ENCODE measurements around the gene FGFR3. TPM values are rescaled to one million over a fixed set of nuclear protein-coding genes. Genes with fewer than 3 reads are reported as not detected.

The FGFR3 gene
- total and polyA plus RNA-seq, 2 of the 4 experiments (the other 2 are of a cell fraction): 0.18 to 0.67 TPM

DNA sequence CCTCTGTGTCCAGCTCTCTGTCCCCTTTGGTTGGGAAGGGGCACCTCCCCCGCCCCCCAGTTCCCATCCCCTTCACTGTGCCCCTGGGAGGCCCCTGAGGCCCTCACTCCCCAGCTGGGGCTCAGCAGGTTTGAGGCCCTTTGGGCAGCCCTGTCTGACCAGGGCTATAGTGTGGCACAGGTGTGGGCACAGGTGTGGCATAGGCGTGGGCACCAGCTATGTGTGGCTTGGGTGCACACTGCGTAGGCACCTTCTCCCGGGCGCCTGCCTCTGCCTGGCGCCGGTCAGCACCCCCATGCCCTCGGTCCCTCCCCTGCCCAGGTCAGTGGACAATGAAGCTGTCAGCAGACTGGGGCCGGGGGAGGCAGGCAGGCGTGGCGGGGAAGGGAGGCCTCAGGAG lies 7.5 kb upstream of the FGFR3 start (continued):
- TF ChIP-seq, protein P1, sequence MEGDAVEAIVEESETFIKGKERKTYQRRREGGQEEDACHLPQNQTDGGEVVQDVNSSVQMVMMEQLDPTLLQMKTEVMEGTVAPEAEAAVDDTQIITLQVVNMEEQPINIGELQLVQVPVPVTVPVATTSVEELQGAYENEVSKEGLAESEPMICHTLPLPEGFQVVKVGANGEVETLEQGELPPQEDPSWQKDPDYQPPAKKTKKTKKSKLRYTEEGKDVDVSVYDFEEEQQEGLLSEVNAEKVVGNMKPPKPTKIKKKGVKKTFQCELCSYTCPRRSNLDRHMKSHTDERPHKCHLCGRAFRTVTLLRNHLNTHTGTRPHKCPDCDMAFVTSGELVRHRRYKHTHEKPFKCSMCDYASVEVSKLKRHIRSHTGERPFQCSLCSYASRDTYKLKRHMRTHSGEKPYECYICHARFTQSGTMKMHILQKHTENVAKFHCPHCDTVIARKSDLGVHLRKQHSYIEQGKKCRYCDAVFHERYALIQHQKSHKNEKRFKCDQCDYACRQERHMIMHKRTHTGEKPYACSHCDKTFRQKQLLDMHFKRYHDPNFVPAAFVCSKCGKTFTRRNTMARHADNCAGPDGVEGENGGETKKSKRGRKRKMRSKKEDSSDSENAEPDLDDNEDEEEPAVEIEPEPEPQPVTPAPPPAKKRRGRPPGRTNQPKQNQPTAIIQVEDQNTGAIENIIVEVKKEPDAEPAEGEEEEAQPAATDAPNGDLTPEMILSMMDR (conservative IDR thresholded peaks at IDR 0.05; ENCODE audit: low read depth, low read length): no peak

DNA sequence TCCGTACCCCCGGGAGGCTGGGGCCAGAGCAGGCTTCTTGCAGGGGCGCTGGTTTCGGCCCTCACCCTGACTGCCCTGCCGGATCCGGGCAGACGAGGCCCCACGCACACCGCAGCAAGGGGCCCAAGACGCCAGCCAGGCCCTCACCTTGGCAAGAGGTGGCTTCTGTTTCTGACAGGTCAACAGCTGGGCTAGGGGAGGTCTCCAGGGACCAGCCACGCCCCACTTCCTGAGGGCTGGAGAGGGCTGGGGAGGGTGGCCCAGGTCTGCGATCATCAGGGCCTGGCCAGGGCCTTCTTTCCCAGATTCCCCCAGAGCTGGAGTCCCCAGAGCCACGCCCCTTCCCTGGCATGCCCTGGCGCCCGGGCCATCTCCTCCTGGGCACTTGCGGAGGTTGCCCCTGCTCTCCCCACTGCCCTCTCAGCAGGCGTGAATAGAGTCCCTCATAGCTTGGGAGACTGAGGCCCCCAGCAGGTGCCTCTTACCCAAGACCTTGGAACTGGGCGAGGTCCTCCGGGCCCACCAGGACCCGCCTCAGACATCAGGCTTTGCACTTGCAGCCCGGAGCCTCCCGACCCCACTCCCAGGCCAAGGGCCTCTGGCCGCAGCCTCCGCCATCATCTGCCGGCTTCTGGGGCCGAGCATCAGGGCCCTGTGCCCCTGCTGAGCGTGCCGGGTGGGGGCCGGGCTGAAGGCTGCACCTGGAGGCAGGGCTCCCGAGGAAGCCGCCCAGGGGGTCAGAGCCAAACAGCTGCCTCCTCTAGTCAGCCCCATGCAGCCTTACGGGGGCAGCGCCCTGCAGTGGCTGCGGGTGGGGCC lies 6.3 kb upstream of the FGFR3 start:
- intact Hi-C loops (cut with micrococcal nuclease): no loop called here
- Histone ChIP-seq H3K14ac (replicated peaks; ENCODE audit: low read depth, low read length) (no peak overlapping the region), H4K20me1 (ENCODE audit: insufficient read depth, low read length) (no peaks in the 10 kb centered on the region; the same call in 1 of the 2 replicates), H2BK120ac (ENCODE audit: low read depth, low read length) (no peak overlapping the region), H3K18ac (ENCODE audit: low read depth, low read length) (no peak overlapping the region), H2AFZ (replicated peaks; ENCODE audit: low read length, poor library complexity) (no peak overlapping the region), H2AK9ac (replicated peaks; ENCODE audit: low read depth, low read length, poor library complexity) (no peak overlapping the region), H4K8ac (ENCODE audit: low read depth in 2 of 2, low read length in 2 of 2) (no peak overlapping the region), H3K9me3 (ENCODE audit: control insufficient read depth, insufficient read depth, low read length) (no peaks in the 10 kb centered on the region), H3K27ac (ENCODE audit: insufficient read depth, low read length) (no peak overlapping the region), H2BK20ac (ENCODE audit: low read depth, low read length) (no peak overlapping the region), H3K23ac (ENCODE audit: low read depth, low read length) (no peak overlapping the region), H2BK5ac (ENCODE audit: low read depth, low read length, poor library complexity, severe bottlenecking) (no peak overlapping the region), H3K36me3 (ENCODE audit: control insufficient read depth, insufficient read depth, low read length) (no peaks in the 10 kb centered on the region), H4K5ac (ENCODE audit: low read depth, low read length) (no peak overlapping the region), H4K91ac (ENCODE audit: insufficient read depth, low read depth, low read length) (no peak overlapping the region), H3K4ac (ENCODE audit: low read depth, low read length) (no peak overlapping the region), H3K4me1 (ENCODE audit: control insufficient read depth, insufficient read depth, low read length) (no peaks in the 10 kb centered on the region; the same call in 1 of the 2 replicates), H3K9ac (ENCODE audit: low read depth, low read length) (no peak overlapping the region), H3K27me3 (ENCODE audit: control insufficient read depth, insufficient read depth, low read length) (peaks cover 20% of the 10 kb centered on the region; the same call in 1 of the 2 replicates), H3K79me1 (ENCODE audit: low read depth in 1 of 2, low read length in 2 of 2) (no peaks in the 10 kb centered on the region), H3K4me3 (ENCODE audit: insufficient read depth, low read depth, low read length) (no peak overlapping the region), H2BK15ac (ENCODE audit: low read depth, low read length) (no peak overlapping the region), H3K4me2 (ENCODE audit: low read depth, low read length) (no peak overlapping the region), H2AK5ac (ENCODE audit: low read depth, low read length) (no peak overlapping the region), H3K9me1 (ENCODE audit: insufficient read depth, low read length) (no peaks in the 10 kb centered on the region), H3K56ac (ENCODE audit: extremely low read depth, insufficient read depth, low read length) (no peak overlapping the region)
- dilution Hi-C loops (cut with HindIII; ENCODE audit: low sequenced_read_pairs, unreplicated experiment): no loop called here
- no TSS peak for BruUV-seq (replicated peaks)
- whole genome bisulfite sequencing, 2 experiments (ENCODE audit: extremely low coverage in 2 of 2, insufficient read length in 1 of 2): 95% methylated on average over 7 of the region's 34 CpGs; no CpG with 5 or more reads in 1 of the 2 experiments
- in situ Hi-C loops (cut with MboI; ENCODE audit: low sequenced_read_pairs): no loop called here
- TF ChIP-seq RFX5 (IDR thresholded peaks at IDR 0.05; ENCODE audit: low read depth, low read length) (no peak), RCOR1 (IDR thresholded peaks at IDR 0.05; ENCODE audit: insufficient replicate concordance, low read length) (no peak), SMC3 (IDR thresholded peaks at IDR 0.05; ENCODE audit: low read depth, low read length) (no peak), NFE2L2 (IDR thresholded peaks at IDR 0.05; ENCODE audit: low read depth, low read length) (no peak), POLR2A (IDR thresholded peaks at IDR 0.05; ENCODE audit: low read depth, low read length) (no peak), MXI1 (IDR thresholded peaks at IDR 0.05; ENCODE audit: borderline replicate concordance, low read depth, low read length) (no peak), CEBPB (IDR thresholded peaks at IDR 0.05; ENCODE audit: low read depth, low read length) (no peak), MAZ (IDR thresholded peaks at IDR 0.05; ENCODE audit: borderline replicate concordance, low read depth, low read length) (no peak), RAD21 (IDR thresholded peaks at IDR 0.05; ENCODE audit: low read length) (no peak), CHD1 (IDR thresholded peaks at IDR 0.05; ENCODE audit: low read depth, low read length) (no peak)
- TF ChIP-seq, protein P2, sequence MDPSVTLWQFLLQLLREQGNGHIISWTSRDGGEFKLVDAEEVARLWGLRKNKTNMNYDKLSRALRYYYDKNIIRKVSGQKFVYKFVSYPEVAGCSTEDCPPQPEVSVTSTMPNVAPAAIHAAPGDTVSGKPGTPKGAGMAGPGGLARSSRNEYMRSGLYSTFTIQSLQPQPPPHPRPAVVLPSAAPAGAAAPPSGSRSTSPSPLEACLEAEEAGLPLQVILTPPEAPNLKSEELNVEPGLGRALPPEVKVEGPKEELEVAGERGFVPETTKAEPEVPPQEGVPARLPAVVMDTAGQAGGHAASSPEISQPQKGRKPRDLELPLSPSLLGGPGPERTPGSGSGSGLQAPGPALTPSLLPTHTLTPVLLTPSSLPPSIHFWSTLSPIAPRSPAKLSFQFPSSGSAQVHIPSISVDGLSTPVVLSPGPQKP (IDR thresholded peaks at IDR 0.05; ENCODE audit: borderline replicate concordance, low read depth, low read length): no peak
- ChIA-PET POLR2A (ENCODE audit: unreplicated experiment) (no interaction called here), CTCF (no interaction called here)
- DNase-seq (no peak), ATAC-seq (ENCODE audit: low read depth) (no peak)
